Measurements from ENCODE around the gene BFSP2. TPM values are rescaled to one million over a fixed set of nuclear protein-coding genes. Genes with fewer than 3 reads are reported as not detected.

BFSP2 gene
- total RNA-seq, 2 donors from 2014 or later, result not detected

DNA sequence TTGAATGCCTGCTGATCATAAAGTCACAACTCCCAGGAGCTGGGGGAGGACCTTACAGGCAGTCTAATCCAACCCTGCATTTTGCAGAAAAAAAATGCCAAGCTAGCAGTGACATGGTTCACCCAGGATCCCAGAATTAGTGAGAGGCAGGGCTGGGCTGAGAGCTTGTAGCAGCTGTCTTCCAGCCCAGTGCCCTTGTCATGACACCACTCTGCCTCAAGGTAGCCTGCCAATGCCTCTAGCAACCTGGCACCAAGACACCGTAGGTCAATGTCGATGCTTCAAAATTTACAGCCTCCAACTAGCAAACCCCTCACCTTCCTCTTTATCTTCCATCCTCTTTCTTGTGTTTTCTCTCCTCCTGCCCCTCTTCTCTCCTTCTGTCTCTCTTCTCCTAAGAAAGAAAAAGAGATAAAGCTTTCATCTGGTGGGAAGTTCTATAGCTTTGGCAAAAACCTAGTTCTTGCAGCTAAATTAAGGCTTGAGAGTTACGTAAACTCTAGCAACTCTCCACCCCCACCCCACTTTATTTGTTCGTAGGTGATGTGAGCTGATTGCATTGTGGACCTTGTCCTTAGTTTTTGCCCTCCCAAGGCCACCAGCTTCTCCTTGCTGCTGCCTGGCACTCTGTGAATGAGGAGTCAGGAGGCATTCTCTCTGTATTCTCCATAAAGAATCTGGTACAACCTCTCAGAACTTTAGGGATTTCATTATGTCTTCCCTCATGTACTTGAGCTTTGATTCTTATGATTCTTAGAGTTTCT lies 18.3 kb upstream of the BFSP2 start:
- Histone ChIP-seq H3K4me1 (replicated peaks) (no peaks in the 10 kb centered on the region), H3K27me3 (replicated peaks; ENCODE audit: insufficient read depth) (no peaks in the 10 kb centered on the region), H3K36me3 (no peaks in the 10 kb centered on the region), H3K4me3 (no peak overlapping the region), H3K9me3 (no peaks in the 10 kb centered on the region), H3K27ac (no peak overlapping the region)
- intact Hi-C loops (cut with DNase I), result loop anchor here (5.0 kb wide), 1 partner anchor 649 kb away; no protein-coding TSS in a partner anchor
- WGBS, result 67% methylated on average over 4 of the region's 4 CpGs
- DNase-seq (ENCODE audit: low spot score), result no peak
- TF ChIP-seq POLR2A (IDR thresholded peaks at IDR 0.05), result no peak
- TF ChIP-seq POLR2AphosphoS5 (IDR thresholded peaks at IDR 0.05), result no peak
- no peak for TF ChIP-seq CTCF (IDR thresholded peaks at IDR 0.05)

- intact Hi-C loops (cut with DNase I), result loop anchor here (5.0 kb wide), 1 partner anchor 651 kb away; no protein-coding TSS in a partner anchor
- Histone ChIP-seq H3K4me1 (replicated peaks) (no peaks in the 10 kb centered on the region), H3K27me3 (replicated peaks; ENCODE audit: insufficient read depth) (no peaks in the 10 kb centered on the region), H3K36me3 (no peaks in the 10 kb centered on the region), H3K4me3 (no peak overlapping the region), H3K9me3 (no peaks in the 10 kb centered on the region), H3K27ac (no peak overlapping the region)
- no peak for DNase-seq (ENCODE audit: low spot score)
- TF ChIP-seq POLR2AphosphoS5 (IDR thresholded peaks at IDR 0.05) (no peak), CTCF (IDR thresholded peaks at IDR 0.05) (no peak), POLR2A (IDR thresholded peaks at IDR 0.05) (no peak)
- 79% methylated on average over 3 of the region's 3 CpGs for WGBS
Measured at GRCh38 chr3:133383175-133383574, 16.7 kb upstream of the BFSP2 start.

DNA sequence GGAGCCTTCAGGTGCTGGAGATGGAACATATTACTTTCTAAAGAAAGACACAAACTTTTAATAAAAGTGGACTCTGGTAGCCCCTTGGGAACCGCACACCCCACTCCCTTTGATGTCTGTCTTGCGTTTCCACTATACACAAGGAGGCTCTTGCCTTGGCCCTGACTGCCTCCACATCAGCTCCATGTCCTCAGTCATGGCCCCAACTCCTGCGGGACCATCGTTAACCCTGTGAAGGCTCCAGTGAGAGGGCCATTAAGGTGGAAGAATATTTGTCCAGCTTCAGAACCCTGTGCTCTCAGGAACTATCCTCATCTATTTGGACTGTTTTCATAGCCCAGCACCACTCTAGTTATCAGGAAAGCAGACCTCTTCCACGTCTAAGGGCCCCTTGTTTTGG lies 16.1 kb upstream of the BFSP2 start:
- Histone ChIP-seq H3K4me1 (replicated peaks) (no peaks in the 10 kb centered on the region), H3K4me3 (no peak overlapping the region), H3K27me3 (replicated peaks; ENCODE audit: insufficient read depth) (no peaks in the 10 kb centered on the region), H3K9me3 (no peaks in the 10 kb centered on the region), H3K27ac (no peak overlapping the region), H3K36me3 (no peaks in the 10 kb centered on the region)
- TF ChIP-seq CTCF (IDR thresholded peaks at IDR 0.05) (no peak), POLR2AphosphoS5 (IDR thresholded peaks at IDR 0.05) (no peak), POLR2A (IDR thresholded peaks at IDR 0.05) (no peak)
- WGBS, result 82% methylated on average over 5 of the region's 5 CpGs
- intact Hi-C loops (cut with DNase I), result loop anchor here (5.0 kb wide), 1 partner anchor 651 kb away; no protein-coding TSS in a partner anchor
- DNase-seq (ENCODE audit: low spot score), result no peak

- H3K9me3 ChIP-seq, result no peaks in the 10 kb centered on the region
- 18% methylated on average over 11 of the region's 13 CpGs for WGBS
- no peaks in the 10 kb centered on the region for H3K4me1 ChIP-seq (replicated peaks)
- DNase-seq (ENCODE audit: low spot score), result peak; percentile 48
- H3K4me3 ChIP-seq, result no peak overlapping the region
- H3K27ac ChIP-seq, result no peak overlapping the region
- no peaks in the 10 kb centered on the region for H3K27me3 ChIP-seq (replicated peaks; ENCODE audit: insufficient read depth)
- TF ChIP-seq CTCF (IDR thresholded peaks at IDR 0.05), result peak; percentile 49 to 76 (median 69)
- peak; percentile 6 for TF ChIP-seq POLR2AphosphoS5 (IDR thresholded peaks at IDR 0.05)
- TF ChIP-seq POLR2A (IDR thresholded peaks at IDR 0.05), result no peak
- H3K36me3 ChIP-seq, result no peaks in the 10 kb centered on the region
- intact Hi-C loops (cut with DNase I), result loop anchor here (5.0 kb wide), 1 partner anchor 652 kb away; no protein-coding TSS in a partner anchor
Measured at GRCh38 chr3:133384331-133385027, 15.4 kb upstream of the BFSP2 start.
